Ishikawa (cell line): ENCODE measurements around the gene NOS1AP.

ENCODE experiments used
- CREB1 ChIP-seq: IDR thresholded peaks from 2 replicates; pipeline ENCODE4 v1.6.1; 2012; ENCODE audit warnings: low read depth
- EGR1 ChIP-seq: IDR thresholded peaks from 2 replicates; pipeline ENCODE4 v1.6.1; 2012
- EP300 ChIP-seq: IDR thresholded peaks from 2 replicates; pipeline ENCODE4 v1.6.1; 2012; ENCODE audit warnings: borderline replicate concordance
- FOXM1 ChIP-seq: IDR thresholded peaks from 2 replicates; pipeline ENCODE4 v1.6.1; 2012; ENCODE audit warnings: low read depth, borderline replicate concordance
- MAX ChIP-seq: IDR thresholded peaks from 2 replicates; pipeline ENCODE4 v1.6.1; 2012
- NFIC ChIP-seq: IDR thresholded peaks from 2 replicates; pipeline ENCODE4 v1.6.1; 2012
- RAD21 ChIP-seq: IDR thresholded peaks from 2 replicates; pipeline ENCODE4 v1.6.1; 2012; ENCODE audit warnings: low read depth
- REST ChIP-seq: IDR thresholded peaks from 2 replicates; pipeline ENCODE4 v1.6.1; 2012; ENCODE audit warnings: low read depth, mild to moderate bottlenecking
- TAF1 ChIP-seq: IDR thresholded peaks from 2 replicates; pipeline ENCODE4 v1.6.1; 2012; ENCODE audit warnings: low read depth, mild to moderate bottlenecking
- TEAD4 ChIP-seq: IDR thresholded peaks from 2 replicates; pipeline ENCODE4 v1.6.1; 2012
- USF1 ChIP-seq: IDR thresholded peaks from 2 replicates; pipeline ENCODE4 v1.6.1; 2012
- YY1 ChIP-seq: IDR thresholded peaks from 2 replicates; pipeline ENCODE4 v1.6.1; 2012; ENCODE audit warnings: low read depth
- ZBTB7A ChIP-seq: IDR thresholded peaks from 2 replicates; pipeline ENCODE4 v1.6.1; 2012; ENCODE audit warnings: low read depth

- no peak for TF ChIP-seq TAF1
- TF ChIP-seq FOXM1: no peak
- TF ChIP-seq NFIC: no peak
- no peak for TF ChIP-seq REST
- no peak for TF ChIP-seq CREB1
- 0 out of 2 replicates have a peak, but pooled peaks have one; percentile 16 for TF ChIP-seq EP300
- TF ChIP-seq ZBTB7A: no peak
- TF ChIP-seq TEAD4: no peak
- TF ChIP-seq YY1: no peak
- TF ChIP-seq RAD21: no peak
- TF ChIP-seq USF1: no peak
- no peak for TF ChIP-seq EGR1
- no peak for TF ChIP-seq MAX
These were observed 163.6 kb downstream of the NOS1AP start for GRCh38 chr1:162233066-162233465.
